DOHH2 (cell line): ENCODE results near the gene PXN.

Source experiments
- CTCF ChIP-seq: fragments of 200-600 bp; sonication (generic); IDR thresholded peaks from one replicate; pipeline ENCODE4 v1.5.1; 2014; ENCODE audit warnings: antibody characterized with exemption, mild to moderate bottlenecking, low read depth, low read length; ENCODE audit not compliant: poor library complexity, severe bottlenecking
- EZH2phosphoT487 ChIP-seq: fragments of 200-600 bp; sonication (generic); IDR thresholded peaks from 2 replicates; pipeline ENCODE4 v1.6.1; 2017; ENCODE audit warnings: borderline replicate concordance, mild to moderate bottlenecking, antibody characterized with exemption, low read length, moderate library complexity, mixed read lengths

GRCh38 chr12:120292661-120293531 lies 27.4 kb upstream of the PXN start, which contains the start of gene RNU4-1:
- no peak for TF ChIP-seq CTCF
- TF ChIP-seq EZH2phosphoT487 = no peak
